ENCODE data around the gene AP4B1. TPM values are rescaled to one million over a fixed set of nuclear protein-coding genes. Genes with fewer than 3 reads are reported as not detected.

The AP4B1 gene
- total RNA-seq, 1 experiment from 2014 or later, result 11.1 TPM

- H3K9ac ChIP-seq (ENCODE audit: low read length), result no peak overlapping the region
- TF ChIP-seq ATF3 (IDR thresholded peaks at IDR 0.05) (no peak), CEBPB (IDR thresholded peaks at IDR 0.05; ENCODE audit: low read depth) (no peak), TCF7L2 (IDR thresholded peaks at IDR 0.05; ENCODE audit: borderline replicate concordance, extremely low read depth, insufficient read depth, insufficient read length) (no peak), ZNF274 (IDR thresholded peaks at IDR 0.05; ENCODE audit: low read depth, low read length) (no peak), SP1 (IDR thresholded peaks at IDR 0.05; ENCODE audit: low read depth) (no peak), EZH2 (IDR thresholded peaks at IDR 0.05) (no peak), POLR2A (IDR thresholded peaks at IDR 0.05; ENCODE audit: borderline replicate concordance, extremely low read depth, insufficient read depth, insufficient read length) (no peak), ELF1 (IDR thresholded peaks at IDR 0.05; ENCODE audit: borderline replicate concordance, low read depth) (no peak), RAD21 (IDR thresholded peaks at IDR 0.05; ENCODE audit: low read depth) (no peak)
- TF ChIP-seq, protein P1, sequence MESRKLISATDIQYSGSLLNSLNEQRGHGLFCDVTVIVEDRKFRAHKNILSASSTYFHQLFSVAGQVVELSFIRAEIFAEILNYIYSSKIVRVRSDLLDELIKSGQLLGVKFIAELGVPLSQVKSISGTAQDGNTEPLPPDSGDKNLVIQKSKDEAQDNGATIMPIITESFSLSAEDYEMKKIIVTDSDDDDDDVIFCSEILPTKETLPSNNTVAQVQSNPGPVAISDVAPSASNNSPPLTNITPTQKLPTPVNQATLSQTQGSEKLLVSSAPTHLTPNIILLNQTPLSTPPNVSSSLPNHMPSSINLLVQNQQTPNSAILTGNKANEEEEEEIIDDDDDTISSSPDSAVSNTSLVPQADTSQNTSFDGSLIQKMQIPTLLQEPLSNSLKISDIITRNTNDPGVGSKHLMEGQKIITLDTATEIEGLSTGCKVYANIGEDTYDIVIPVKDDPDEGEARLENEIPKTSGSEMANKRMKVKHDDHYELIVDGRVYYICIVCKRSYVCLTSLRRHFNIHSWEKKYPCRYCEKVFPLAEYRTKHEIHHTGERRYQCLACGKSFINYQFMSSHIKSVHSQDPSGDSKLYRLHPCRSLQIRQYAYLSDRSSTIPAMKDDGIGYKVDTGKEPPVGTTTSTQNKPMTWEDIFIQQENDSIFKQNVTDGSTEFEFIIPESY (IDR thresholded peaks at IDR 0.05; ENCODE audit: extremely low read depth, insufficient replicate concordance, low read length), result no peak
- TF ChIP-seq, protein P2, sequence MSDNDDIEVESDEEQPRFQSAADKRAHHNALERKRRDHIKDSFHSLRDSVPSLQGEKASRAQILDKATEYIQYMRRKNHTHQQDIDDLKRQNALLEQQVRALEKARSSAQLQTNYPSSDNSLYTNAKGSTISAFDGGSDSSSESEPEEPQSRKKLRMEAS (IDR thresholded peaks at IDR 0.05), result no peak
- TF ChIP-seq, protein P3, sequence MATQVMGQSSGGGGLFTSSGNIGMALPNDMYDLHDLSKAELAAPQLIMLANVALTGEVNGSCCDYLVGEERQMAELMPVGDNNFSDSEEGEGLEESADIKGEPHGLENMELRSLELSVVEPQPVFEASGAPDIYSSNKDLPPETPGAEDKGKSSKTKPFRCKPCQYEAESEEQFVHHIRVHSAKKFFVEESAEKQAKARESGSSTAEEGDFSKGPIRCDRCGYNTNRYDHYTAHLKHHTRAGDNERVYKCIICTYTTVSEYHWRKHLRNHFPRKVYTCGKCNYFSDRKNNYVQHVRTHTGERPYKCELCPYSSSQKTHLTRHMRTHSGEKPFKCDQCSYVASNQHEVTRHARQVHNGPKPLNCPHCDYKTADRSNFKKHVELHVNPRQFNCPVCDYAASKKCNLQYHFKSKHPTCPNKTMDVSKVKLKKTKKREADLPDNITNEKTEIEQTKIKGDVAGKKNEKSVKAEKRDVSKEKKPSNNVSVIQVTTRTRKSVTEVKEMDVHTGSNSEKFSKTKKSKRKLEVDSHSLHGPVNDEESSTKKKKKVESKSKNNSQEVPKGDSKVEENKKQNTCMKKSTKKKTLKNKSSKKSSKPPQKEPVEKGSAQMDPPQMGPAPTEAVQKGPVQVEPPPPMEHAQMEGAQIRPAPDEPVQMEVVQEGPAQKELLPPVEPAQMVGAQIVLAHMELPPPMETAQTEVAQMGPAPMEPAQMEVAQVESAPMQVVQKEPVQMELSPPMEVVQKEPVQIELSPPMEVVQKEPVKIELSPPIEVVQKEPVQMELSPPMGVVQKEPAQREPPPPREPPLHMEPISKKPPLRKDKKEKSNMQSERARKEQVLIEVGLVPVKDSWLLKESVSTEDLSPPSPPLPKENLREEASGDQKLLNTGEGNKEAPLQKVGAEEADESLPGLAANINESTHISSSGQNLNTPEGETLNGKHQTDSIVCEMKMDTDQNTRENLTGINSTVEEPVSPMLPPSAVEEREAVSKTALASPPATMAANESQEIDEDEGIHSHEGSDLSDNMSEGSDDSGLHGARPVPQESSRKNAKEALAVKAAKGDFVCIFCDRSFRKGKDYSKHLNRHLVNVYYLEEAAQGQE (IDR thresholded peaks at IDR 0.05; ENCODE audit: low read depth), result no peak
- TF ChIP-seq, protein P4, sequence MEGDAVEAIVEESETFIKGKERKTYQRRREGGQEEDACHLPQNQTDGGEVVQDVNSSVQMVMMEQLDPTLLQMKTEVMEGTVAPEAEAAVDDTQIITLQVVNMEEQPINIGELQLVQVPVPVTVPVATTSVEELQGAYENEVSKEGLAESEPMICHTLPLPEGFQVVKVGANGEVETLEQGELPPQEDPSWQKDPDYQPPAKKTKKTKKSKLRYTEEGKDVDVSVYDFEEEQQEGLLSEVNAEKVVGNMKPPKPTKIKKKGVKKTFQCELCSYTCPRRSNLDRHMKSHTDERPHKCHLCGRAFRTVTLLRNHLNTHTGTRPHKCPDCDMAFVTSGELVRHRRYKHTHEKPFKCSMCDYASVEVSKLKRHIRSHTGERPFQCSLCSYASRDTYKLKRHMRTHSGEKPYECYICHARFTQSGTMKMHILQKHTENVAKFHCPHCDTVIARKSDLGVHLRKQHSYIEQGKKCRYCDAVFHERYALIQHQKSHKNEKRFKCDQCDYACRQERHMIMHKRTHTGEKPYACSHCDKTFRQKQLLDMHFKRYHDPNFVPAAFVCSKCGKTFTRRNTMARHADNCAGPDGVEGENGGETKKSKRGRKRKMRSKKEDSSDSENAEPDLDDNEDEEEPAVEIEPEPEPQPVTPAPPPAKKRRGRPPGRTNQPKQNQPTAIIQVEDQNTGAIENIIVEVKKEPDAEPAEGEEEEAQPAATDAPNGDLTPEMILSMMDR (IDR thresholded peaks at IDR 0.05 in 2 of 3, conservative IDR thresholded peaks at IDR 0.05 in 1 of 3; ENCODE audit: borderline replicate concordance in 1 of 3, insufficient read depth in 1 of 3, low read depth in 2 of 3, low read length in 2 of 3), result no peak
- CTCF ChIA-PET, result no interaction called here
- no peaks in the 10 kb centered on the region for H3K9me3 ChIP-seq (ENCODE audit: control insufficient read depth in 1 of 2, insufficient read depth in 1 of 2, low read depth in 1 of 2, low read length in 2 of 2)
- H3K27me3 ChIP-seq (ENCODE audit: insufficient read depth, low read length), result no peaks in the 10 kb centered on the region
- H2AFZ ChIP-seq (ENCODE audit: low read depth, low read length, poor library complexity, severe bottlenecking), result no peak overlapping the region
- RAD21 ChIA-PET (ENCODE audit: low non-redundant PET in 1 of 2, low total read pairs in 2 of 2, uncharacterized antibody in 2 of 2, unreplicated experiment in 2 of 2), result no interaction called here
- no peaks in the 10 kb centered on the region for H3K9me2 ChIP-seq (ENCODE audit: insufficient read depth)
- H3K4me1 ChIP-seq (ENCODE audit: control insufficient read depth in 1 of 2, insufficient read depth in 2 of 2, low read length in 2 of 2), result no peaks in the 10 kb centered on the region
- H3K4me3 ChIP-seq (replicated peaks in 1 of 2; ENCODE audit: low read depth in 1 of 2, low read length in 2 of 2), result no peak overlapping the region
- peaks cover 15 to 21% of the 10 kb centered on the region in 2 experiments; a peak in 3 of 4 replicates for H3K36me3 ChIP-seq (ENCODE audit: control insufficient read depth in 1 of 2, insufficient read depth in 2 of 2, low read length in 2 of 2)
- intact Hi-C loops (cut with micrococcal nuclease), result no loop called here
- ATAC-seq (no peak), DNase-seq (ENCODE audit: low read depth, low spot score) (no peak)
- POLR2A ChIA-PET, result no interaction called here
- H4K20me1 ChIP-seq (ENCODE audit: insufficient read depth), result no peaks in the 10 kb centered on the region
- no TSS peak for BruUV-seq (replicated peaks)
- no peak overlapping the region for H3K27ac ChIP-seq (ENCODE audit: low read depth, low read length)
- no peak overlapping the region for H3K4me2 ChIP-seq (ENCODE audit: low read length)
- no peaks in the 10 kb centered on the region; the same call in 1 of the 2 replicates for H3K79me2 ChIP-seq (ENCODE audit: insufficient read depth, low read length)
These were observed 8.2 kb upstream of the AP4B1 start for GRCh38 chr1:113912594-113913311.
